ENCODE data around the gene SLC25A46.
A peak's percentile ranks its signal among the peaks of the same experiment; 100 is the strongest.
"Not testable (repeated sequence)": the region's sequence is repeated elsewhere in the genome, so short reads cannot be mapped to it uniquely, and the experiment has no call there.

SLC25A46 gene

GRCh38 chr5:110757118-110757729 is 18.4 kb downstream of the SLC25A46 start:
- DNase-seq (ENCODE audit: low spot score) = peak; percentile 63

GRCh38 chr5:110760158-110760557 is 21.4 kb downstream of the SLC25A46 start:
- no peak for DNase-seq (ENCODE audit: low spot score)

GRCh38 chr5:110768138-110768860 is 29.5 kb downstream of the SLC25A46 start:
- no peak for DNase-seq (ENCODE audit: low spot score)

GRCh38 chr5:110769000-110769681 is 30.3 kb downstream of the SLC25A46 start:
- no peak for DNase-seq (ENCODE audit: low spot score)

- DNase-seq (ENCODE audit: low spot score) = no peak
Observed at GRCh38 chr5:110770286-110770685, 31.5 kb downstream of the SLC25A46 start.

GRCh38 chr5:110784901-110785300 is 46.1 kb downstream of the SLC25A46 start:
- DNase-seq (ENCODE audit: low spot score) = no peak

GRCh38 chr5:110785356-110785755 is 46.5 kb downstream of the SLC25A46 start:
- no peak for DNase-seq (ENCODE audit: low spot score)

GRCh38 chr5:110788006-110788405 is 49.2 kb downstream of the SLC25A46 start:
- not testable (repeated sequence) for DNase-seq (ENCODE audit: low spot score)

- no peak for DNase-seq (ENCODE audit: low spot score)
Observed at GRCh38 chr5:110790673-110791072, 51.9 kb downstream of the SLC25A46 start.

- no peak for DNase-seq (ENCODE audit: low spot score)
Observed at GRCh38 chr5:110802998-110803397, 64.2 kb downstream of the SLC25A46 start.

GRCh38 chr5:110803467-110804326 is 64.9 kb downstream of the SLC25A46 start:
- no peak for DNase-seq (ENCODE audit: low spot score)

- no peak for DNase-seq (ENCODE audit: low spot score)
Observed at GRCh38 chr5:110807169-110807568, 68.4 kb downstream of the SLC25A46 start.

- no peak for DNase-seq (ENCODE audit: low spot score)
Observed at GRCh38 chr5:110809006-110809405, 70.2 kb downstream of the SLC25A46 start.
